OCI-LY1 (cell line): ENCODE measurements around the gene KCTD20.

Experiments used
- EZH2 ChIP-seq: fragments of 200-600 bp; sonication (generic), shearing (Covaris generic); IDR thresholded peaks from 2 replicates; pipeline ENCODE4 v1.8.0; 2017; ENCODE audit warnings: borderline replicate concordance, mixed run types, mild to moderate bottlenecking, antibody characterized with exemption, low read length, moderate library complexity, mixed read lengths
- TF ChIP-seq, protein P1 (sequence below): fragments of 200-600 bp; sonication (generic), shearing (Covaris generic); IDR thresholded peaks from 2 replicates; pipeline ENCODE4 v1.5.1; 2017; ENCODE audit warnings: mild to moderate bottlenecking, antibody characterized with exemption, low read length, moderate library complexity, mixed read lengths

DNA sequence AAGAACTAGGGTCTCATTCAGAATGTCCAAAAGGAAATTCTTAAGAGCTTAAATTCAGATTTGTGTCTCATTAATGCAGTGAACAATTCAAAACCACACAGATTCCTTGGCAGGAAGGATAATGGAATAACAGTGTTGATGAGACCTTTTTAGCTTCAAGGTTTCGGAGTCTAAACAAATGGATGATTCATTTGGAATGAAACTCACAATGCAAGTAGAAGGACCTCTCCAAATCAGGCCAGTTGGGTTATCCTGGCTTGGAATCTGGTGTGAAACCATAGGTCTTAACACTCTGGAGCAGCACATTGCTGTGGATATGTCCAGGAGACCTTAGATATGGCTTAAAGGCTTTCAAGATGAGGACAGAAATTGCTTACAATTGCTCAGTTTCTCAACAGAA is 44.9 kb downstream of the KCTD20 start:
- TF ChIP-seq, protein P1, sequence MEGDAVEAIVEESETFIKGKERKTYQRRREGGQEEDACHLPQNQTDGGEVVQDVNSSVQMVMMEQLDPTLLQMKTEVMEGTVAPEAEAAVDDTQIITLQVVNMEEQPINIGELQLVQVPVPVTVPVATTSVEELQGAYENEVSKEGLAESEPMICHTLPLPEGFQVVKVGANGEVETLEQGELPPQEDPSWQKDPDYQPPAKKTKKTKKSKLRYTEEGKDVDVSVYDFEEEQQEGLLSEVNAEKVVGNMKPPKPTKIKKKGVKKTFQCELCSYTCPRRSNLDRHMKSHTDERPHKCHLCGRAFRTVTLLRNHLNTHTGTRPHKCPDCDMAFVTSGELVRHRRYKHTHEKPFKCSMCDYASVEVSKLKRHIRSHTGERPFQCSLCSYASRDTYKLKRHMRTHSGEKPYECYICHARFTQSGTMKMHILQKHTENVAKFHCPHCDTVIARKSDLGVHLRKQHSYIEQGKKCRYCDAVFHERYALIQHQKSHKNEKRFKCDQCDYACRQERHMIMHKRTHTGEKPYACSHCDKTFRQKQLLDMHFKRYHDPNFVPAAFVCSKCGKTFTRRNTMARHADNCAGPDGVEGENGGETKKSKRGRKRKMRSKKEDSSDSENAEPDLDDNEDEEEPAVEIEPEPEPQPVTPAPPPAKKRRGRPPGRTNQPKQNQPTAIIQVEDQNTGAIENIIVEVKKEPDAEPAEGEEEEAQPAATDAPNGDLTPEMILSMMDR, result no peak
- TF ChIP-seq EZH2, result no peak
